HG03378 (cell line): ENCODE results near the gene CSRNP3.

ENCODE experiments used
- ATAC-seq: cut with Tn5 transposase; IDR thresholded peaks from one replicate; pipeline ENCODE4 v1.9.1; 2021; ENCODE audit warnings: mild to moderate bottlenecking, moderate library complexity; ENCODE audit not compliant: unreplicated experiment

The CSRNP3 gene

DNA sequence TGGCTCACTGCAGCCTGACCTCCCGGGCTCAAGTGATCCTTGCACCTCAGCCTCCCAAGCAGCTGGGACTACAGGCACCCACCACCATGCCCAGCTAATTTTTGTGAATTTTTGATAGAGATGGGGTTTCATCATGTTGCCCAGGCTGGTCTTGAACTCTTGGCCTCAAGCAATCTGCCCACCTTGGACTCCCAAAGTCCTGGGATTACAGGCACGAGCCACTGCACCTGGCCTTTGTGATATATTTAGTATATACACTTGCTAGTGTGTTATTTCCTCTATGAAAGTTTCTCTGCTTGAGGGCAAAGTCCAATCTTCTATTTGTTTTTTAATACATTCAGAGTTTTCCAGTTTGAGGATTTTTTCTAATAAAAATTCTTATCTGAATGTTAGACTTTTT, 205.3 kb downstream of the CSRNP3 start:
- ATAC-seq = no peak

DNA sequence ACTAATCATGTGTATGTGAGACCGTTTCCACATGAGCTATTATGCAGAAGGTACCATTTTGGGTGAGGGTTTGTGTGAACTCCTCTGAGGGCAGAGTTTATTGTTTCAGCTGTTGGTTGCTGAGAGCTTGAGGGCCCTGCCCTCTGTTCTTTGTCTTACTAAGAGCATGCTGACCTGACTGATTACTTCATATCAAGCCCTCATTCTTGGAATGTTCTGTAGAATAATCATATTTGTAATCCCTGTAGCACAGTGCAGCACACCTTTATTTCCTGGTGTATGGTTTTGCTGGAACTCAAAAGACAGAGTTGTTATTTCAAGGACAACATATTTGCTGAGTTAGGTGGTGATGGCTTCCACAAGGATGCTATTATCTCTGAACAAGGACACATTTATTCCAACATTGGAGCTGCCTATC, 206.1 kb downstream of the CSRNP3 start:
- no peak for ATAC-seq

- no peak for ATAC-seq
These were observed 209.4 kb downstream of the CSRNP3 start for GRCh38 chr2:165678882-165679281.

GRCh38 chr2:165679621-165680020, 210.1 kb downstream of the CSRNP3 start:
- ATAC-seq = no peak

DNA sequence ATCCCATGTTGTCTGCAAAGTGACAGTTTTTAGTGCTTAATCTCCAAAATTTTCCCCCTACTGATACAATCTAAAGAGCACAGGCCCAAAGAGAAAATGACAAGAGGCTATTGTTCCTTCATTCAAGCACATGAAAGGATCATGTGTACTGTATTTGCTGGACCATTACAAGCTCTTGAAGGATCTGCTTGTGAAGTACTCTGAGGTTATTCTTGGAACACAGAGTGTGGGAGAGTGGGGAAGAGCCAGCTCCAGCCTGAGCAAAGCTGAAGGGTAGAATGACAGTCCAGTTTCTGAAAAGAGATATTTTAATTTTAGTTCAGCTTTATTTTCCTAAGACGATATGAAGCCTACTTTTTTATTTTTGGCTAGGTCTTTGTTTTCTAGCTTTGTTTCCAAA, 212.3 kb downstream of the CSRNP3 start:
- ATAC-seq = no peak

DNA sequence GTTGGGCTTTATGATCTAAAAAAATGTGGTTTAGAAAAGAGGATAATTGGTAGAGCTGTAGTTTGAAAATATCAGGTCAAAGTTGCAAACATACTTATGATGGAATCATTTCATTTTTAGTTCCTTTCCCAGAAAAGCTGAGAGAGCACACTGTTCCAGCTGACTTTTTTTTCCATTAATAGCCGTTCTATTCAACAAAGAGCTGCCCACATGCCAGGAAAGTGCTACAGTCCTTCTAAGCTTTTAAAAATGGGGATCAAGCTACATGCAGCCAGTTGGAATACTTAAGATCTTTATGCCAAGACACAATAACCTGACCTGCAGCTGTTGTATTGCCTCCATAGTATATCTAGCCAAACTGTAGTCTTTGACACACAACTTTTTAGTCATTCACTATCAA, 213.0 kb downstream of the CSRNP3 start:
- ATAC-seq = no peak

DNA sequence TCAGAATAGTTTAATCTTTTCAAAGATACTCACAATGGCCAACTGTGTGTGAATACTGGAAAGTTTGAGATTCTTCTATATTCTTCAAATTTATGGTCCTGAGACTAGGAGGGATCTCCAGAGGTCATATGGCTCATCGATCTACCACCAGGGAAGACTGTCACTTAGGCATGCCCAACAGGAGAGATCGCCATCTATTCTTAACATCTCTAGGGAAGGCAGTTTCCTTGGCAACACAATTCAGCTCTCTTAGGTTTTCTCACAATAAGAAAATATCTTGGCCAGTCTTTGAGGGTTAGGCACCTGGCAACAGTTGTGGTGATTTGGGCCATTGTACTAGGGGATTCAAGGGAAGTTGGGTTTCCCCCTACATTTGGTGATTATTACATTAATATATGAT, 217.3 kb downstream of the CSRNP3 start:
- ATAC-seq = no peak

- no peak for ATAC-seq
These were observed 218.0 kb downstream of the CSRNP3 start for GRCh38 chr2:165687426-165688002.

DNA sequence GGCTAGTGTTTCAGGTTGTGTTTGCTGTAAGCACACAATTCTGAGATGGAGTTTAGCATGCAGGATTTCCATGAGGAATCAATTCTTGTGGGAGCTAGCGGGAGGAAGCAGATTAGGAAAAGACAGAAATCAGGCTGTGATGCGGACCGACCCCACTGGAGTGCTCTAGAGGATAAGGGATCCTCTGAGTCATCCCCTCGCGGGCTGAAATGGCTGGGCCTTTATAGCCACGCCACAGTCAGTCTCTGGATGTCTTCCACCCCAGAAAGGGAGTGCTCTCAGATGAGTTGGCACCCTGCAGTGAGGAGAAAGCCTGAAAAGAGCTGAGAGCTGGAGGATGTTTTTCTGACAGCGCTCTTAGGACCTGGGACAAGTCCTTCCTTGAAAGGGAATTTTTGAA, 222.1 kb downstream of the CSRNP3 start:
- ATAC-seq = no peak

GRCh38 chr2:165692906-165693305, 223.4 kb downstream of the CSRNP3 start:
- ATAC-seq = no peak

DNA sequence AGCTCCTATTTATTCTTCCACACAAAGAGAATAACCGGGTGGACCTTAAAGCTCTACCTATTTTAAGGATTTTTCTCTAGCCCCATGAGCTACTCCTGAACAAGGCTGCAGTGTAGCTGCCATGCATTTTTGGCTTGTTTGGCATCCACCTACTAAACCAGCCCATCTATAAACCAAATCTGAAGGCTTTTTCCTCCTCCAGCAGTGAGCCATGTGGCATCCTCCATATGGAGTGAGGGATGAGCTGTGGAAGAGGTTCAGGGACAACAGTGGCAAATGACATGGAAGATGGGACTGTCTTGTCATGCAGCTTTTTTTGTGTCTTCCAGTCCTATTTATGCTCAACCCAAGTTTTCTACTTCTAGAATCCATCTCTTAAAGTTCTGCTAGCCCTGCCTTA, 224.3 kb downstream of the CSRNP3 start:
- ATAC-seq = no peak

DNA sequence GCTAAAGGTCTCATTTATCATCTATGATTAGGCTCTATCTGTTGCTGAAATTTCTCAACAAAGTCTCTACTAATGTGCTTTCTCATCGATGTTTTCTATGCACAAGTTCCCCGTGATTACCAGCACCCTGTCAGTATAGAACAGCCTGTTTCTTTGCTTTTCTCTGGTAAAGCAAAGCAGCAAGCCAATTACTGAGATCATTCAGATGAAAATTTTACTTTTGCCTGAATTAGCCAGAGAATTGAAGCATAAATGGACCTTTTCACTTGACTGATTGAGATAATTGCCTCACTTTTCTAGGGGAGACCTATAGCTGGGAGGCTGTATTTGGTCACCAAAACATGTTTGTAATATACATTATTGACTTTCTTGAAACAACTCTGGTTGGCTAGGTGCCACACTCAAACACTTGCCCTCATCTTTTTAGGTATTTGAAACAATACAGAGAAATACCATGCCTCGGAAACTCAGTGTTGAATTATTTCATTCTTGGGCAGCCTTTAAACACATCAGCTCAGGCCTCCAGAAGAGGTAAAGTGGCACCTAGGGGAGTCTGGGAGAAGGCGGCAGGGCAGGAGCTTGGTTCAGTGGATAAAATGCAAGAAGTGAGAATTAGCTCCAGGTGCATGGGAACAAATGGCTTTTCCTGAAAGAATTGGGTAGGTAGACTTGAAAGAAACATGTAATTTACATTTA, 228.4 kb downstream of the CSRNP3 start:
- no peak for ATAC-seq

- peak; percentile 81 for ATAC-seq
These were observed 229.0 kb downstream of the CSRNP3 start for GRCh38 chr2:165698444-165698884.

DNA sequence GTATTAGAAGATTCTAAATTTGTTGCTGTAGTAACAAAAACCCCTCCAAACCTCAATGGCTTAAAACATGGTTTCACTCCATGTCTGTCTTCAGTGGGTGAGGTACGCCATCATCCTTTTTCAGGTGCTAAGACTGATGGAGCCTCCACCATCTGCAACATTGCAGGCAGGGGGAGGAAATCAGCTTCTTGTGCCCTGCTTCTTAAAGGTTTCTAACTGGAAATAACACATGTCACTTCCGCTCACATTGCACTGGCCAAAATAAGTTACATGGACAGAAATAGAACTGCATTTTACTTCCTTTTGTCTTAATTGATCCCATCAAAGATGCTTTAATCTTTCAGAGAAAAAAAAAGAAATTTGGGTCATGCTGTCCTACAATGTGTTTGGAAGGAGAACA, 230.4 kb downstream of the CSRNP3 start:
- no peak for ATAC-seq

- no peak for ATAC-seq
These were observed 231.0 kb downstream of the CSRNP3 start for GRCh38 chr2:165700531-165700930.

DNA sequence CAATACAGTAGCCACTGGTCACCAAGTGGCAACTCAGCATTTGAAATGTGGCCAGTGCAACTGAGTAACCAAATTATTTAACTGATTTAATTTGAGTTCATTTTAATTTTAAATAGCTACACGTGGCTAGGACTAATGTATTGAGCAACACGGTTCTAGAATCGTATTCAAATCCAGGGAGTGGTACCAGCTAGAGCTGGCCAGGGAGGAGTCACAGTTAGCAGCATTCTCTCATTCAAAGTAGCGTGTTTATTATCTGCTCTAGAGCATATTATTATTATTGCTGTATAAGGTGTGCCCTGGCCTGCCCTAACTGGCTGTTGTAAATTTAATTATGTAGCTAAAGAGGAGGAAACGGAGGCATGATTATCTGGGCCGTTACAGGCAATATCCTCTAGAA, 231.6 kb downstream of the CSRNP3 start:
- ATAC-seq = no peak

DNA sequence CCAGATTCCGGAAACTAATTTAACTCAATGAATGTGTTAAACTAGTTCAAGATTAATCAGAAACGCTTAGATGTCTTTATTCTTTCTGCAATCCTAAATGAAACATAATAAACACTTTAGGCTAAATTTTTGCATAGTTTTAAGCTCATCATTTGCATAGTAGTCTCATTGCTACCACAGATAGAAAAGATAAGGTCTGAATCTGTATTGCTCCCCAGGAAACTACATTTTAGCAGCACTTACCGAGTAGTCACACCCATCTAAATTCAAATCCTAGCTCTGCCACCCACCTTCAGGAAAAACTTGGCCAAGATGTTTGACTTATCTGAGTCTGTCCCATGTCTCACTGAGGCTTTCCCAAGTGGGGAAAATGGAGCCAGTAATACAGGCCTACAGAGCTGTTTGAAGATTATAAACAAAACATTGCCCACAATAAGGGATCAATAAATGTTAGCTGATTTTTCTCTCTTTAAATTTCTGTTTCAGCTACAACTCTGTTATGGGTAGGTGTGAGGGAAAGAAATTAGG, 237.5 kb downstream of the CSRNP3 start:
- ATAC-seq = no peak

- no peak for ATAC-seq
These were observed 246.6 kb downstream of the CSRNP3 start for GRCh38 chr2:165716091-165716490.

- no peak for ATAC-seq
These were observed 249.2 kb downstream of the CSRNP3 start for GRCh38 chr2:165718610-165719210.

DNA sequence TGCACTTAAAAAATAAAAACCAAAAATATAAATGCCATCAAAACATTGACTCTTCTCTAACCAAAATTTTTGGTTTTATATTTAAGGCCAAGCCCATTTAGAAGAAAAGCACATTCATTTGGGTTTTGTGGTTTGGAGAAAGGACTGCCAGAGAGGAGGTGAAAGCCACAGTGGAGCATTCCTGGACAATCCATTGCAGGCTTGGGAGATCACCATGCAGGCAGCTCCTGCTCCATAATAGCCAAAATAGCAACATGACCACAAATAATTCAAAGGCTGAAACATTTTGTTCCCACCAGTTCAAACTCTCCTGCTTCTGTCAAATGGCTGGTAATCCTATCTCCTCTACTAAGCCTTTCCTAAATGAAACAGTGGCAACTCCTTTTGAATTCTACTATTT, 251.0 kb downstream of the CSRNP3 start:
- no peak for ATAC-seq

DNA sequence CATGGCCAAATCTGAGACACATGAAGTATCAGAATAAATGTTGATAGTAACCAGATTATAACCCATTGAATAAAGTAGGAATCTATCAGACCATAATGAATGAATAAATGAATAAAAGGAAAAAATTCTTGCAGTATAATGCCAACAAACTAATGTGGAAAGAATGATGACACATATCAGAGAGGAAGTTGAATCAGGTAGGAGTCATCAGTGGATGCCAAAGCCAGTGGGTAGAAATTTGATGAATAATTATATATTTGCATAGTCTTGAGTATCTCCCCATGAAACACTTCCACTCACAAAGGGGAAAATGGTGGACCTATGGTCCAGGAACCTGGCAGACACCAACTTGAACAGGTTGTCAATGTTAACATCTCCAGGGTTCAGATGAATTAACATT, 255.9 kb downstream of the CSRNP3 start:
- ATAC-seq = no peak
